Cardiac muscle cell (in vitro differentiated cells and primary cell): ENCODE measurements around the gene GMPPB. TPM values are rescaled to one million over a fixed set of nuclear protein-coding genes. Genes with fewer than 3 reads are reported as not detected.

Experiments
- DNase-seq, 2 donors: peaks; one replicate each; pipeline versions ENCODE4 v3.0.0 to v3.0.0-alpha.2; 2010 to 2017; ENCODE audit warnings: low read depth in 1 of 2, low spot score in 1 of 2
- H3K27ac ChIP-seq: fragments of 200-600 bp; sonication (generic); 2 replicates; pipeline ENCODE4 v1.5.1; 2016
- H3K27me3 ChIP-seq: fragments of 200-600 bp; sonication (generic); 2 replicates; pipeline ENCODE4 v1.6.0; 2016; ENCODE audit warnings: control low read depth
- H3K36me3 ChIP-seq: fragments of 200-600 bp; sonication (generic); 2 replicates; pipeline ENCODE4 v1.5.1; 2016; ENCODE audit warnings: control low read depth
- H3K4me1 ChIP-seq: fragments of 200-600 bp; sonication (generic); 2 replicates; pipeline ENCODE4 v1.8.1; 2017; ENCODE audit warnings: low read depth, mild to moderate bottlenecking, mixed run types
- H3K4me3 ChIP-seq: fragments of 200-600 bp; sonication (generic); 2 replicates; pipeline ENCODE4 v1.5.1; 2016; ENCODE audit warnings: mild to moderate bottlenecking
- H3K9me3 ChIP-seq: fragments of 200-600 bp; sonication (generic); 2 replicates; pipeline ENCODE4 v1.5.1; 2017; ENCODE audit warnings: low read depth, mild to moderate bottlenecking, control low read depth
- polyA plus RNA-seq: library from polyadenylated mRNA; unstranded; fragments of >200 nt; fragmentation: Nextera tagmentation; extraction: Ambion mirVana; gene quantifications from 2 replicates; pipeline ENCODE4 v1.2.1, GENCODE V29; 2016
- total RNA-seq: library from RNA; depleted of rRNA; stranded (reverse); fragments of >200 nt; gene quantifications from 2 replicates; pipeline ENCODE4 v1.2.3, GENCODE V29; 2016
- TF ChIP-seq, protein P1 (sequence below): IDR thresholded peaks from 2 replicates; pipeline ENCODE4 v1.5.1; 2012; ENCODE audit warnings: low read depth, mild to moderate bottlenecking, low read length

GMPPB gene
- total and polyA plus RNA-seq, 2 experiments from 2014 or later, result 27.6 to 29.3 TPM

GRCh38 chr3:49718858-49719213 lies 4.9 kb downstream of the GMPPB start:
- DNase-seq, result peak; percentile 11 to 22
- peaks cover 4% of the 10 kb centered on the region for H3K36me3 ChIP-seq

GRCh38 chr3:49717959-49718857 lies 5.5 kb downstream of the GMPPB start:
- Histone ChIP-seq H3K4me3 (no peak overlapping the region), H3K27ac (no peak overlapping the region), H3K9me3 (no peaks in the 10 kb centered on the region), H3K27me3 (no peaks in the 10 kb centered on the region), H3K36me3 (peaks cover 4% of the 10 kb centered on the region), H3K4me1 (no peaks in the 10 kb centered on the region)
- TF ChIP-seq, protein P1, sequence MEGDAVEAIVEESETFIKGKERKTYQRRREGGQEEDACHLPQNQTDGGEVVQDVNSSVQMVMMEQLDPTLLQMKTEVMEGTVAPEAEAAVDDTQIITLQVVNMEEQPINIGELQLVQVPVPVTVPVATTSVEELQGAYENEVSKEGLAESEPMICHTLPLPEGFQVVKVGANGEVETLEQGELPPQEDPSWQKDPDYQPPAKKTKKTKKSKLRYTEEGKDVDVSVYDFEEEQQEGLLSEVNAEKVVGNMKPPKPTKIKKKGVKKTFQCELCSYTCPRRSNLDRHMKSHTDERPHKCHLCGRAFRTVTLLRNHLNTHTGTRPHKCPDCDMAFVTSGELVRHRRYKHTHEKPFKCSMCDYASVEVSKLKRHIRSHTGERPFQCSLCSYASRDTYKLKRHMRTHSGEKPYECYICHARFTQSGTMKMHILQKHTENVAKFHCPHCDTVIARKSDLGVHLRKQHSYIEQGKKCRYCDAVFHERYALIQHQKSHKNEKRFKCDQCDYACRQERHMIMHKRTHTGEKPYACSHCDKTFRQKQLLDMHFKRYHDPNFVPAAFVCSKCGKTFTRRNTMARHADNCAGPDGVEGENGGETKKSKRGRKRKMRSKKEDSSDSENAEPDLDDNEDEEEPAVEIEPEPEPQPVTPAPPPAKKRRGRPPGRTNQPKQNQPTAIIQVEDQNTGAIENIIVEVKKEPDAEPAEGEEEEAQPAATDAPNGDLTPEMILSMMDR, result no peak
- DNase-seq, result no peak

More at GRCh38 chr3:49718858-49719213, 4.9 kb downstream of the GMPPB start:
- Histone ChIP-seq H3K4me3 (peak overlapping the region; percentile 57), H3K27me3 (no peaks in the 10 kb centered on the region), H3K27ac (no peak overlapping the region), H3K4me1 (no peaks in the 10 kb centered on the region), H3K9me3 (no peaks in the 10 kb centered on the region)
- TF ChIP-seq, protein P1, result no peak

DNA sequence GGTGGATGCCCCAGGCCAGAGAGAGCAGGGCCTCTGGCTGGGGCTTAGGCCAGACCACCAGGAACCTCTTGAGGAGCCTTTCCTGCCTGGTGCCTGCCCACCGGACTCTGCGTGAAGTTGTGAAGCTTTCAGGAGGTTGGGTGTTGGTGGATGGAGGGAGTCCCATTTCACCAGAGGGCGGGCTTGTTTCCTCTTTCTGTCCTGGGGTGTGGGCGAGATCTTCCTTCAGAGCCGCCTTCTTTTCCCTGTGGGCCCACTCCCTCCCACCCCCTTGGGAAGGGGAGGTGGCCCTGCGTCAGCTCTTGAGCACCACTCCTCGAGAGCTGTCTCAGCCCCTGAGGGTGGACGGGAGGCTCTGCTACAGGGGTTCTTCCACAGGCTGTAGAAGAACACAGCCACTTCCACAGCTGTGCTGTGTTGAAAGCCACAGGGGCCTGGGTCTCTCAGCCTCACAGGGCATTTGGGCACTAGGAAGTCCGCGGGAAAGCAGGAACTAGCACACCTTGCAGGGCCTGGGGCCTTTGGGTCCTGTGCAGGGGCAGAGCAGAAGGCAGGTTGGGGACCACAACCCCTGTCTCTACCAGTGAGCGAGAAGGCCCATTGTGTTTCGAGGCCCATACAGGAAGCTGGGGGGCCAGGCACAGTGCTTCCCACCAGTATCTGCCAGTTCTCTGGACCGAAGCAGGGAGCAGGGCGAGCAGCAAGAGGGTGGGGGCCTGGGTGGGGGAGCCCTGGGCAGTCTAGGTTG lies 6.4 kb downstream of the GMPPB start:
- Histone ChIP-seq H3K4me1 (no peaks in the 10 kb centered on the region), H3K27me3 (no peaks in the 10 kb centered on the region), H3K9me3 (no peaks in the 10 kb centered on the region), H3K27ac (no peak overlapping the region), H3K36me3 (peaks cover 4% of the 10 kb centered on the region), H3K4me3 (no peak overlapping the region)
- TF ChIP-seq, protein P1, result no peak
- DNase-seq, result no peak

- Histone ChIP-seq H3K36me3 (peaks cover 4% of the 10 kb centered on the region), H3K27me3 (no peaks in the 10 kb centered on the region), H3K4me3 (no peak overlapping the region), H3K4me1 (no peaks in the 10 kb centered on the region), H3K9me3 (no peaks in the 10 kb centered on the region), H3K27ac (no peak overlapping the region)
- TF ChIP-seq, protein P1, result no peak
- no peak for DNase-seq
Measured at GRCh38 chr3:49716691-49717210, 7.0 kb downstream of the GMPPB start.

DNA sequence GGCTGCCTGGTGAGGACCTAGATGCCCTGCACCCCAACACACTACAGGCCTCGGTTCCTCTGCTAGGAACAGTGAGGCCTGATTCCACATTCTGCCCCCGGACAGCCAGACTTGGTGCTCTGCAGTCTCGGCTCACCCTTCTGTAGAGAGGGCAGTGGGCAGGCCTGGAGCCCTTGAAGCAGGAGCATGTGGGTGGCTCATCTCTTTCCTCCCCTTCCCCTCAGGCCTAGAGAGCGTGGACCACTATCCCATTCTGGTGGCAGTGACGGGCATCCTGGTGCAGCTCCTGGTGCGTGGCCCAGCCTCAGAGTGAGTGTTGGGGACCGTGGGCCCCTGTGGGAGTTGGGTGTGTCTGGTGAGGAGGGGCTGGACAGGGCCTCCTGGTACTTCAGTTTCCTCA lies 7.6 kb downstream of the GMPPB start:
- no peak overlapping the region for H3K27ac ChIP-seq
- no peaks in the 10 kb centered on the region for H3K27me3 ChIP-seq
- no peaks in the 10 kb centered on the region for H3K36me3 ChIP-seq
- no peaks in the 10 kb centered on the region for H3K4me1 ChIP-seq
- H3K4me3 ChIP-seq, result no peak overlapping the region
- TF ChIP-seq, protein P1, result no peak
- H3K9me3 ChIP-seq, result no peaks in the 10 kb centered on the region
- no peak for DNase-seq
